Heart left ventricle (tissue), 16 donors: ENCODE results near the gene RHBDF2. TPM values are rescaled to one million over a fixed set of nuclear protein-coding genes. Genes with fewer than 3 reads are reported as not detected.

Experiments
- ATAC-seq, 4 donors: fragments of 200-7000 bp; cut with Tn5 transposase; one replicate each; pipeline ENCODE4 v1.9.1; 2020 to 2022; ENCODE audit warnings: moderate library complexity in 4 of 4, mild to moderate bottlenecking in 3 of 4, moderate number of reproducible peaks in 1 of 4
- DNase-seq, 5 donors: peaks; one replicate each; pipeline ENCODE4 v3.0.0-alpha.2; 2020
- H3K27ac ChIP-seq, 12 donors: fragments of 200-600 bp; sonication (generic) in 4 of 12; one replicate each; pipeline versions ENCODE4 v1.5.0 to v1.8.0; 2016 to 2022; ENCODE audit warnings: mild to moderate bottlenecking in 2 of 12
- H3K27me3 ChIP-seq, 9 donors: fragments of 200-600 bp; sonication (generic) in 2 of 9; one replicate each; pipeline versions ENCODE4 v1.5.1 to v1.8.0; 2016 to 2022; ENCODE audit warnings: mild to moderate bottlenecking in 3 of 9
- H3K36me3 ChIP-seq, 9 donors: fragments of 200-600 bp; sonication (generic) in 2 of 9; one replicate each; pipeline versions ENCODE4 v1.5.0 to v1.8.0; 2018 to 2022; ENCODE audit warnings: mild to moderate bottlenecking in 2 of 9
- H3K4me1 ChIP-seq, 12 donors: fragments of 200-600 bp; sonication (generic) in 4 of 12; one replicate each; pipeline versions ENCODE4 v1.5.0 to v1.8.0; 2016 to 2022; ENCODE audit warnings: mild to moderate bottlenecking in 3 of 12
- H3K4me3 ChIP-seq, 12 donors: fragments of 200-600 bp; sonication (generic) in 4 of 12; one replicate each; pipeline versions ENCODE4 v1.5.0 to v1.8.0; 2017 to 2022; ENCODE audit warnings: mild to moderate bottlenecking in 9 of 12, moderate library complexity in 4 of 12
- H3K9me3 ChIP-seq, 12 donors: fragments of 200-600 bp; sonication (generic) in 4 of 12; one replicate each; pipeline versions ENCODE4 v1.5.0 to v1.8.0; 2016 to 2022; ENCODE audit warnings: mild to moderate bottlenecking in 1 of 12
- CTCF ChIP-seq, 12 donors: fragments of 200-600 bp; sonication (generic) in 4 of 12; IDR thresholded peaks; one replicate each; pipeline versions ENCODE4 v1.5.0 to v1.8.0; 2018 to 2022; ENCODE audit warnings: antibody characterized with exemption in 12 of 12, mild to moderate bottlenecking in 5 of 12
- POLR2A ChIP-seq, 2 donors: fragments of 450-650 bp; IDR thresholded peaks; one replicate each; pipeline ENCODE4 v1.6.1; 2017; ENCODE audit warnings: antibody characterized with exemption in 2 of 2, mild to moderate bottlenecking in 2 of 2, moderate library complexity in 2 of 2
- WGBS, 4 donors: extraction: QIAGEN DNeasy Blood & Tissue Kit in 2 of 4; methylation state at CpG; one replicate each; pipeline versions ENCODE4 v1.1.5 to v1.1.7; 2013 to 2018; 5-methylcytosine and 5-hydroxymethylcytosine counted together
- intact Hi-C, 10 donors: fragments of 100-400 bp; cut with DNase I; formaldehyde crosslinking; loops; one replicate each; pipeline versions ENCODE4 v1.11.1 to v1.14.2; 2022
- polyA plus RNA-seq, 2 donors: library from polyadenylated mRNA; stranded (reverse); fragments of 200-250 nt; gene quantifications; one replicate each; pipeline ENCODE4 v1.2.3, GENCODE V29; 2013
- total RNA-seq, 9 donors: library from RNA; depleted of rRNA in 2 of 9; stranded (reverse); fragments of >200 nt in 2 of 9; fragmentation: NEBNext Ultra II Directional in 3 of 9; extraction: Animal tissue kit (Norgen Biotek cat#: 25700) in 3 of 9; gene quantifications; one replicate each; pipeline versions ENCODE4 v1.1.0 to v1.2.4, GENCODE V29; 2016 to 2023
- donor health status: ischemic (EF 13 %, LVEDD 7.1; RV severe dilation, severe dysfunction).
- donor health status: healthy with polysubstance abuse.
- donor health status: DM: no; HTN: yes; CAD: no.
- donor health status: DM: no; HTN: no; CAD: no.
- donor health status: ischemic (EF 25% LVEDD 6.9; RV normal size, moderate dysfunction).
- donor health status: ischemic (EF 25% LVEDD 5.7; RV mildly dilated, moderate dysfunction).
- donor health status: healthy.
- donor health status: DM: yes; HTN: yes; CAD: no.
- donor health status: ischemic (EF 35%, LVEDD 5.7; RV mildly dilated, moderate dysfunction).
- donor health status: nonischemic (EF 11% LVEDD 7.7; RV severe dilation, severe dysfunction).
- donor health status: DM: yes; HTN: yes; CAD: no.
- donor health status: PGD.
- donor health status: ischemic (EF 29% LVEDD 5.4; RV normal size, mild dysfunction).
- donor health status: nonischemic (EF 23%, LVEDD 6.1; RV moderate dilation, normal function).

RHBDF2 gene
- total and polyA plus RNA-seq, 11 donors, result 6.3 to 49.4 (median 14.1) TPM

GRCh38 chr17:76431509-76431908 lies 69.7 kb downstream of the RHBDF2 start:
- Histone ChIP-seq H3K27me3 (no peaks in the 10 kb centered on the region), H3K4me1 (peaks cover 3 to 82% (median 44%) of the 10 kb centered on the region in 12 donors), H3K9me3 (no peaks in the 10 kb centered on the region), H3K36me3 (no peaks in the 10 kb centered on the region), H3K4me3 (no peak overlapping the region), H3K27ac (peak overlapping the region in 10 of 12 donors; percentile 14 to 77 (median 56))
- intact Hi-C loops, result no loop called here
- ATAC-seq (peak in 1 of 4 donors; percentile 17), DNase-seq (no peak)
- TF ChIP-seq CTCF (IDR thresholded peaks at IDR 0.05) (no peak), POLR2A (IDR thresholded peaks at IDR 0.05) (no peak)
- 78 to 87% (median 82%) methylated on average over 2 of the region's 2 CpGs for WGBS, 4 donors

GRCh38 chr17:76428511-76428910 lies 72.7 kb downstream of the RHBDF2 start:
- Histone ChIP-seq H3K9me3 (no peaks in the 10 kb centered on the region), H3K27me3 (no peaks in the 10 kb centered on the region), H3K27ac (peak overlapping the region in 5 of 12 donors; percentile 7 to 75 (median 65)), H3K4me1 (peaks cover 3 to 67% (median 42%) of the 10 kb centered on the region in 12 donors), H3K4me3 (no peak overlapping the region), H3K36me3 (no peaks in the 10 kb centered on the region)
- no peak for ATAC-seq
- no peak for DNase-seq
- TF ChIP-seq POLR2A (IDR thresholded peaks at IDR 0.05), result no peak
- TF ChIP-seq CTCF (IDR thresholded peaks at IDR 0.05), result no peak
- intact Hi-C loops, result no loop called here
- 97 to 100% (median 97%) methylated on average over 1 of the region's 1 CpG for WGBS, 4 donors

- Histone ChIP-seq H3K4me3 (no peak overlapping the region), H3K36me3 (no peaks in the 10 kb centered on the region), H3K27ac (peak overlapping the region in 11 of 12 donors; percentile 5 to 75 (median 48)), H3K4me1 (peaks cover 3 to 67% (median 42%) of the 10 kb centered on the region in 12 donors), H3K27me3 (no peaks in the 10 kb centered on the region), H3K9me3 (no peaks in the 10 kb centered on the region)
- WGBS, 4 donors, result 46 to 55% (median 48%) methylated on average over 8 of the region's 8 CpGs
- intact Hi-C loops, result no loop called here
- TF ChIP-seq POLR2A (IDR thresholded peaks at IDR 0.05) (no peak), CTCF (IDR thresholded peaks at IDR 0.05) (no peak)
- peak in 1 of 5 donors; percentile 48 for DNase-seq
- peak in 2 of 4 donors; percentile 17 to 31 for ATAC-seq
These were observed 73.6 kb downstream of the RHBDF2 start for GRCh38 chr17:76427501-76428231.

- intact Hi-C loops, result no loop called here
- H3K27me3 ChIP-seq, result no peaks in the 10 kb centered on the region
- DNase-seq, result no peak
- no peaks in the 10 kb centered on the region for H3K9me3 ChIP-seq
- no peaks in the 10 kb centered on the region for H3K36me3 ChIP-seq
- H3K4me1 ChIP-seq, result peaks cover 3 to 68% (median 39%) of the 10 kb centered on the region in 12 donors
- 78 to 86% (median 83%) methylated on average over 3 of the region's 3 CpGs for WGBS, 4 donors
- H3K27ac ChIP-seq, result peak overlapping the region in 7 of 12 donors; percentile 5 to 75 (median 65)
- H3K4me3 ChIP-seq, result no peak overlapping the region
- TF ChIP-seq POLR2A (IDR thresholded peaks at IDR 0.05), result no peak
- no peak for TF ChIP-seq CTCF (IDR thresholded peaks at IDR 0.05)
- ATAC-seq, result no peak
These were observed 74.4 kb downstream of the RHBDF2 start for GRCh38 chr17:76426853-76427252.
